Subcutaneous abdominal adipose tissue (tissue), 5 donors: ENCODE results near the gene CBLN3.

Experiments
- H3K27ac ChIP-seq: one replicate; pipeline ENCODE4 v1.7.0; 2013; ENCODE audit warnings: low read depth, mild to moderate bottlenecking, inconsistent platforms, low read length, moderate library complexity
- H3K27me3 ChIP-seq, 5 donors: one replicate each; pipeline ENCODE4 v1.7.0; 2013; ENCODE audit warnings: low read length in 5 of 5, inconsistent platforms in 1 of 5; ENCODE audit not compliant: control insufficient read depth in 5 of 5, insufficient read depth in 4 of 5
- H3K36me3 ChIP-seq, 5 donors: one replicate each; pipeline ENCODE4 v1.7.0; 2013; ENCODE audit warnings: low read length in 5 of 5; ENCODE audit not compliant: control insufficient read depth in 5 of 5, insufficient read depth in 5 of 5
- H3K4me1 ChIP-seq, 5 donors: one replicate each; pipeline ENCODE4 v1.7.0; 2013; ENCODE audit warnings: low read length in 5 of 5, mild to moderate bottlenecking in 3 of 5, moderate library complexity in 1 of 5; ENCODE audit not compliant: control insufficient read depth in 5 of 5, insufficient read depth in 5 of 5
- H3K4me3 ChIP-seq, 5 donors: one replicate each; pipeline ENCODE4 v1.7.0; 2013; ENCODE audit warnings: low read length in 5 of 5, low read depth in 1 of 5
- H3K9ac ChIP-seq, 5 donors: one replicate each; pipeline ENCODE4 v1.7.0; 2013; ENCODE audit warnings: low read length in 5 of 5, mild to moderate bottlenecking in 4 of 5, moderate library complexity in 3 of 5
- H3K9me3 ChIP-seq, 5 donors: one replicate each; pipeline ENCODE4 v1.7.0; 2013; ENCODE audit warnings: low read length in 5 of 5; ENCODE audit not compliant: control insufficient read depth in 5 of 5
- donor health status: healthy.
- donor health status: healthy.
- donor health status: healthy.
- donor health status: healthy.
- donor health status: healthy.

Gene CBLN3

GRCh38 chr14:24415421-24416253, 13.8 kb downstream of the CBLN3 start:
- Histone ChIP-seq H3K27ac (no peak overlapping the region), H3K9me3 (no peaks in the 10 kb centered on the region), H3K4me3 (no peak overlapping the region), H3K27me3 (peaks cover 0 to 14% (median 9%) of the 10 kb centered on the region in 5 donors), H3K4me1 (peaks cover 0 to 23% (median 3%) of the 10 kb centered on the region in 5 donors), H3K36me3 (peaks cover 0 to 53% (median 41%) of the 10 kb centered on the region in 5 donors), H3K9ac (no peak overlapping the region)

- Histone ChIP-seq H3K4me3 (no peak overlapping the region), H3K27ac (no peak overlapping the region), H3K27me3 (peaks cover 0 to 11% (median 9%) of the 10 kb centered on the region in 5 donors), H3K9me3 (no peaks in the 10 kb centered on the region), H3K36me3 (peaks cover 0 to 60% (median 49%) of the 10 kb centered on the region in 5 donors), H3K9ac (no peak overlapping the region), H3K4me1 (peaks cover 0 to 23% (median 3%) of the 10 kb centered on the region in 5 donors)
Observed at GRCh38 chr14:24414732-24415420, 14.6 kb downstream of the CBLN3 start.

GRCh38 chr14:24414077-24414476, 15.4 kb downstream of the CBLN3 start:
- Histone ChIP-seq H3K4me1 (peaks cover 0 to 20% (median 3%) of the 10 kb centered on the region in 5 donors), H3K9ac (no peak overlapping the region), H3K27me3 (peaks cover 0 to 11% (median 9%) of the 10 kb centered on the region in 5 donors), H3K9me3 (no peaks in the 10 kb centered on the region), H3K27ac (no peak overlapping the region), H3K36me3 (peaks cover 0 to 68% (median 57%) of the 10 kb centered on the region in 5 donors), H3K4me3 (no peak overlapping the region)

GRCh38 chr14:24411443-24412389, 17.8 kb downstream of the CBLN3 start:
- Histone ChIP-seq H3K4me1 (peaks cover 0 to 9% (median 0%) of the 10 kb centered on the region in 5 donors), H3K27me3 (peaks cover 0 to 3% (median 1%) of the 10 kb centered on the region in 5 donors), H3K9me3 (no peaks in the 10 kb centered on the region), H3K27ac (no peak overlapping the region), H3K4me3 (no peak overlapping the region), H3K9ac (no peak overlapping the region), H3K36me3 (peaks cover 0 to 86% (median 77%) of the 10 kb centered on the region in 5 donors)

GRCh38 chr14:24409956-24410355, 19.5 kb downstream of the CBLN3 start:
- H3K9ac ChIP-seq: no peak overlapping the region
- peaks cover 0 to 9% (median 0%) of the 10 kb centered on the region in 5 donors for H3K4me1 ChIP-seq
- H3K36me3 ChIP-seq: peaks cover 0 to 77% (median 71%) of the 10 kb centered on the region in 5 donors
- H3K9me3 ChIP-seq: no peaks in the 10 kb centered on the region
- peaks cover 0 to 3% (median 0%) of the 10 kb centered on the region in 5 donors for H3K27me3 ChIP-seq
- H3K27ac ChIP-seq: no peak overlapping the region
- no peak overlapping the region for H3K4me3 ChIP-seq

- Histone ChIP-seq H3K9ac (no peak overlapping the region), H3K36me3 (peaks cover 0 to 70% (median 64%) of the 10 kb centered on the region in 5 donors), H3K4me3 (no peak overlapping the region), H3K27ac (no peak overlapping the region), H3K9me3 (no peaks in the 10 kb centered on the region), H3K4me1 (peaks cover 0 to 13% (median 0%) of the 10 kb centered on the region in 5 donors), H3K27me3 (peaks cover 0 to 3% (median 0%) of the 10 kb centered on the region in 5 donors)
Observed at GRCh38 chr14:24409192-24409591, 20.3 kb downstream of the CBLN3 start.

- H3K9me3 ChIP-seq: no peaks in the 10 kb centered on the region
- peaks cover 0 to 65% (median 60%) of the 10 kb centered on the region in 5 donors for H3K36me3 ChIP-seq
- no peak overlapping the region for H3K4me3 ChIP-seq
- H3K27ac ChIP-seq: no peak overlapping the region
- H3K4me1 ChIP-seq: peaks cover 0 to 15% (median 2%) of the 10 kb centered on the region in 5 donors
- no peak overlapping the region for H3K9ac ChIP-seq
- peaks cover 0 to 3% (median 0%) of the 10 kb centered on the region in 5 donors for H3K27me3 ChIP-seq
Observed at GRCh38 chr14:24408764-24409163, 20.7 kb downstream of the CBLN3 start.

- Histone ChIP-seq H3K4me3 (no peak overlapping the region), H3K4me1 (peaks cover 0 to 21% (median 12%) of the 10 kb centered on the region in 5 donors), H3K36me3 (peaks cover 0 to 55% (median 51%) of the 10 kb centered on the region in 5 donors), H3K27ac (no peak overlapping the region), H3K9ac (no peak overlapping the region), H3K27me3 (peaks cover 0 to 3% (median 0%) of the 10 kb centered on the region in 5 donors), H3K9me3 (no peaks in the 10 kb centered on the region)
Observed at GRCh38 chr14:24407608-24408325, 21.7 kb downstream of the CBLN3 start.

- Histone ChIP-seq H3K9ac (no peak overlapping the region), H3K27me3 (peaks cover 0 to 3% (median 0%) of the 10 kb centered on the region in 5 donors), H3K4me3 (no peak overlapping the region), H3K9me3 (no peaks in the 10 kb centered on the region), H3K36me3 (peaks cover 0 to 45% (median 41%) of the 10 kb centered on the region in 5 donors), H3K4me1 (peaks cover 0 to 29% (median 20%) of the 10 kb centered on the region in 5 donors), H3K27ac (no peak overlapping the region)
Observed at GRCh38 chr14:24406416-24406815, 23.1 kb downstream of the CBLN3 start.
